Neutrophil (primary cell): ENCODE data around the gene AKAP6.

Source experiments
- H3K27ac ChIP-seq: fragments of 200-600 bp; sonication (generic); 2 replicates; pipeline ENCODE4 v1.5.1; 2016; ENCODE audit warnings: mild to moderate bottlenecking, moderate library complexity
- H3K27me3 ChIP-seq: fragments of 200-600 bp; sonication (generic); 2 replicates; pipeline ENCODE4 v1.6.0; 2016; ENCODE audit warnings: mild to moderate bottlenecking
- H3K36me3 ChIP-seq: fragments of 200-600 bp; sonication (generic); 2 replicates; pipeline ENCODE4 v1.5.1; 2017
- H3K4me1 ChIP-seq, 2 experiments: fragments of 200-600 bp in 1 of 2; sonication (generic) in 1 of 2; 1 replicate in 1 of 2; 2 replicates in 1 of 2; pipeline versions ENCODE4 v1.5.1 to v1.6.1; 2013 to 2016; ENCODE audit warnings: low read depth in 1 of 2, low read length in 1 of 2, mild to moderate bottlenecking in 1 of 2, moderate library complexity in 1 of 2; ENCODE audit not compliant: control insufficient read depth in 1 of 2, insufficient read depth in 1 of 2
- H3K4me3 ChIP-seq, 2 experiments: fragments of 200-600 bp in 1 of 2; sonication (generic) in 1 of 2; 1 replicate in 1 of 2; 2 replicates in 1 of 2; pipeline ENCODE4 v1.5.1; 2013 to 2016; ENCODE audit warnings: low read depth in 1 of 2, low read length in 1 of 2, mild to moderate bottlenecking in 1 of 2, moderate library complexity in 1 of 2
- H3K9me3 ChIP-seq: fragments of 200-600 bp; sonication (generic); 2 replicates; pipeline ENCODE4 v1.5.1; 2016
- TF ChIP-seq, protein P1 (sequence below): fragments of 200-600 bp; sonication (generic); IDR thresholded peaks from 2 replicates; pipeline ENCODE4 v1.5.1; 2016; ENCODE audit warnings: antibody characterized with exemption

AKAP6 gene

DNA sequence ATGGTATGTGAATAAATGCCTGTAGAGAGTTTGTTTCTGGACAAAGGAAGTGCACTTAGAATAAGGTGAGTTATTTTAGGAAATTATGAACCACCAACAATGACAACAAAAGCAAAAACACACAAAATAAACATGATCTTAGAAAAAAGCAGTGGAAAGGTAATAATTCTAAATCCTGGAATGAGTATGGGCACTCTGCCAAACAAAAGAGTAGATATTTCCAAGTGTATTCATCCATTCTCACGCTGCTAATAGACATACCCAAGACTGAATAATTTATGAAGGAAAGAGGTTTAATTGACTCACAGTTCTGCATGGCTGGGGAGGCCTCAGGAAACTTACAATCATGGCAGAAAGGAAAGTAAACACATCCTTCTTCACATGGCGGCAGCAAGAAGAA, 340.3 kb downstream of the AKAP6 start:
- H3K36me3 ChIP-seq = no peaks in the 10 kb centered on the region
- no peaks in the 10 kb centered on the region for H3K9me3 ChIP-seq
- H3K4me1 ChIP-seq = no peaks in the 10 kb centered on the region
- H3K27me3 ChIP-seq = no peaks in the 10 kb centered on the region
- no peak overlapping the region for H3K4me3 ChIP-seq
- TF ChIP-seq, protein P1, sequence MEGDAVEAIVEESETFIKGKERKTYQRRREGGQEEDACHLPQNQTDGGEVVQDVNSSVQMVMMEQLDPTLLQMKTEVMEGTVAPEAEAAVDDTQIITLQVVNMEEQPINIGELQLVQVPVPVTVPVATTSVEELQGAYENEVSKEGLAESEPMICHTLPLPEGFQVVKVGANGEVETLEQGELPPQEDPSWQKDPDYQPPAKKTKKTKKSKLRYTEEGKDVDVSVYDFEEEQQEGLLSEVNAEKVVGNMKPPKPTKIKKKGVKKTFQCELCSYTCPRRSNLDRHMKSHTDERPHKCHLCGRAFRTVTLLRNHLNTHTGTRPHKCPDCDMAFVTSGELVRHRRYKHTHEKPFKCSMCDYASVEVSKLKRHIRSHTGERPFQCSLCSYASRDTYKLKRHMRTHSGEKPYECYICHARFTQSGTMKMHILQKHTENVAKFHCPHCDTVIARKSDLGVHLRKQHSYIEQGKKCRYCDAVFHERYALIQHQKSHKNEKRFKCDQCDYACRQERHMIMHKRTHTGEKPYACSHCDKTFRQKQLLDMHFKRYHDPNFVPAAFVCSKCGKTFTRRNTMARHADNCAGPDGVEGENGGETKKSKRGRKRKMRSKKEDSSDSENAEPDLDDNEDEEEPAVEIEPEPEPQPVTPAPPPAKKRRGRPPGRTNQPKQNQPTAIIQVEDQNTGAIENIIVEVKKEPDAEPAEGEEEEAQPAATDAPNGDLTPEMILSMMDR = no peak
- no peak overlapping the region for H3K27ac ChIP-seq

DNA sequence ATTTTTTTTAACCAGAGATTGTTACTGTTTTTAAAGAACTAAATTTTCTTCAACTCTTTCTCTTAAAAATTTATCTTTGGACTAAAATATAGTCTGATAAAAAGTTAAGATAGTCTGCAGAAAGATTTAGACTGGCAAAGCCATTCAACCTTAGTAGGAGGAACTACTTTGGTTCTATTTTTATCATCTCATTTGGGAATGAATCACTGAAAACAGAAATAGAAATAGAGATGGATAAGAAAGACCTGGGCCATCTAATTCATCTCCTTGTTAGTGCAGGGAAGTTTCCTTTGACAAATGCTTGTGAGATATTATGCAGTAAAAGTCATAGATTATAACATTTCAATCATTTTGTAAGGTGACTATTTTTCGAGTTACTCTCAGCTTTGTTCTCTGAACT, 346.3 kb downstream of the AKAP6 start:
- H3K4me1 ChIP-seq = no peaks in the 10 kb centered on the region

DNA sequence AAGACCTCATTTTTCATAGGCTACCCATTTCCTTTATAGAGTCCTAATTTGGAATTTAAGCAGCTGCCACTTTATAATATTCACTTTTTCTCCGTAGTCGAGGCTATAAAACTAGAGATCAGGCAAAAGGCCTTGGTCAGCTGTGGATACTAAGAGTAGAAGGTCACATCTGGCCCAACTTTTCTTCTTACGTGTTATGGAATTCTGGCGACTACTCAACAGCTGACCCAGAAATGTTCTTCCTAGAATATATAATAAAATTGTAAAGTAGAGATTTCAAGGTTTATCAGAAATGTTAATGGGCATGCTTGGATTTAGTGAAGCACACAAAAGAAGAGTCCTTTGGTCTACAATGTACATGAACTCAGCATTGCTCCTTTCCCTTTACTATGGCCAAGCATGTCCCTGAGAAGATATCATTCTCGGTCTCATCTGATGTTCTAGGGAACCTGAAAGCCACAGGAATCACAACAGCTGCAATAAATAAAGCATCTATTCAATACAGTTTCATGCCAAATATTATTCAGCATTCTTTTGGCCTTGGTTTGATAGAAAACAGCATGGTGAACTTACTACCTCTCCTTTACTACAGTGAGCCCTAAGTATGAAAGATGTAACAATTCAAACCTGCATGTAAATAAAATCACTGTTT, 348.2 kb downstream of the AKAP6 start:
- TF ChIP-seq, protein P1 = no peak
- no peaks in the 10 kb centered on the region for H3K36me3 ChIP-seq
- H3K4me3 ChIP-seq = no peak overlapping the region
- no peaks in the 10 kb centered on the region for H3K27me3 ChIP-seq
- no peak overlapping the region for H3K27ac ChIP-seq
- no peaks in the 10 kb centered on the region for H3K9me3 ChIP-seq
- no peaks in the 10 kb centered on the region for H3K4me1 ChIP-seq

More for the DNA sequence above, 346.3 kb downstream of the AKAP6 start:
- TF ChIP-seq, protein P1 = no peak
- Histone ChIP-seq H3K27me3 (no peaks in the 10 kb centered on the region), H3K27ac (no peak overlapping the region), H3K4me3 (no peak overlapping the region), H3K36me3 (no peaks in the 10 kb centered on the region), H3K9me3 (no peaks in the 10 kb centered on the region)

DNA sequence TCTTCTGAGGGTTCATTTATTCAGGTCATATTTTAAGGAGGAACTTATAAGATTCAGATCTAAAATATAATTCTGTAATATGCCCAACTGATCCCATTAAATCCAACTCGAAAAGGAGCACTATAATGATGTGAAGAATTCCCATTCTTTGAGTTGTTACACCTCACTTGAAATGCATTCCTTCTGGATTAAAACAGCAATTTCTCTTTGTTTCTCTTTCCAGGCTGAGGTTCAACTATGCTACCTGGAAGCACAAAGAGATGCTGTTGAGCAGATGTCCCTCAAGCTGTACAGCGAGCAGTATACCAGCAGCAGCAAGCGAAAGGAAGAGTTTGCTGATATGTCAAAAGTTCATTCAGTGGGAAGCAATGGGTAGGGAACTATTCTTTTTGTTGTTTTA, 349.0 kb downstream of the AKAP6 start:
- Histone ChIP-seq H3K4me1 (no peaks in the 10 kb centered on the region), H3K36me3 (no peaks in the 10 kb centered on the region), H3K9me3 (no peaks in the 10 kb centered on the region), H3K4me3 (no peak overlapping the region), H3K27ac (no peak overlapping the region), H3K27me3 (no peaks in the 10 kb centered on the region)
- TF ChIP-seq, protein P1 = no peak

DNA sequence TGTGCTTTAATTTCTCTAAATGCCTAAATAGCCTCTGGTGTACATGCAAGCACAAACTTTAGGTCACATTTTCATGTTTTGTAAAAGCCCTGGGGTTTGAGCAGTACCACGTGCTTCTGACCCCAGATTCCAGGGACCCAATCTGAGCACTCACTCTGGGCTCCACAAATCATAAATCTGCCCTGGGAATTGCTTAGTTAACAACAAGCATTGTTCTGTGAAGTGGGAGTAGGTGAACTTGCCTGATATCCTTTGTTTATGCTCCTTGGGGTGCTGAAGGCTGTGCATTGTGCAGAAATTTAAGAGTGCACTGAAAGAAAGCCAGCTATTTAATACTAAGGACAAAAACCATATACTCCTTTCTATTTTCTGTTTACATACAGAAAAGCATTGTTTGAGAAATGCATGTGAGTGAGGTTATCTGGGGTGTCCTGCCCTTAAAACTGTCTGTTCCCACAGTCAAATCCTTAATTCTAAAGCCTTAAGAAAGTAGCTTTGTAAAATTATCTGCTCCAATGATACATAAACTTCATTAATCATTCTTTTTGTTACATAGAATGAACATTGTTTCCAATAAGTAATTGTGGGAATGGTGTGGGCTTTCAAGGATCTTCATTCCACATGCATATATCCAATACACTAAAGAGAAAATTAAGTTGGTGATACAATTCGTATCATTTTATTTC, 351.0 kb downstream of the AKAP6 start:
- no peak overlapping the region for H3K27ac ChIP-seq

More for the DNA sequence above, 351.0 kb downstream of the AKAP6 start:
- Histone ChIP-seq H3K4me3 (no peak overlapping the region), H3K27me3 (no peaks in the 10 kb centered on the region), H3K4me1 (no peaks in the 10 kb centered on the region), H3K36me3 (no peaks in the 10 kb centered on the region), H3K9me3 (no peaks in the 10 kb centered on the region)
- TF ChIP-seq, protein P1 = no peak
